Liver (tissue), 9 donors: ENCODE data around the gene NAAA. TPM values are rescaled to one million over a fixed set of nuclear protein-coding genes. Genes with fewer than 3 reads are reported as not detected.

ENCODE experiments used
- DNase-seq: peaks from one replicate; pipeline ENCODE4 v3.0.0-alpha.2; 2017; ENCODE audit warnings: low spot score
- H3K27ac ChIP-seq, 2 donors: one replicate each; pipeline ENCODE4 v1.7.0; 2013; ENCODE audit warnings: inconsistent platforms in 2 of 2, low read length in 2 of 2, control low read depth in 1 of 2, low read depth in 1 of 2, mild to moderate bottlenecking in 1 of 2
- H3K27me3 ChIP-seq, 4 donors: one replicate each; pipeline versions ENCODE4 v1.6.1 to v1.7.0; 2013; ENCODE audit warnings: low read length in 3 of 4, inconsistent platforms in 1 of 4, mild to moderate bottlenecking in 1 of 4, moderate library complexity in 1 of 4; ENCODE audit not compliant: control insufficient read depth in 4 of 4, insufficient read depth in 4 of 4
- H3K36me3 ChIP-seq, 4 donors: one replicate each; pipeline versions ENCODE4 v1.6.1 to v1.7.0; 2013; ENCODE audit warnings: low read length in 3 of 4, mild to moderate bottlenecking in 3 of 4, low read depth in 1 of 4, moderate library complexity in 1 of 4; ENCODE audit not compliant: control insufficient read depth in 4 of 4, insufficient read depth in 3 of 4
- H3K4me1 ChIP-seq, 4 donors: one replicate each; pipeline versions ENCODE4 v1.6.1 to v1.7.0; 2013; ENCODE audit warnings: low read length in 3 of 4, mild to moderate bottlenecking in 3 of 4, moderate library complexity in 1 of 4; ENCODE audit not compliant: control insufficient read depth in 4 of 4, insufficient read depth in 4 of 4
- H3K4me3 ChIP-seq, 3 donors: one replicate each; pipeline versions ENCODE4 v1.6.1 to v1.7.0; 2013; ENCODE audit warnings: low read length in 3 of 3, control low read depth in 1 of 3, low read depth in 1 of 3, mild to moderate bottlenecking in 1 of 3
- H3K9ac ChIP-seq, 2 donors: one replicate each; pipeline ENCODE4 v1.7.0; 2013; ENCODE audit warnings: low read length in 2 of 2, mild to moderate bottlenecking in 2 of 2, moderate library complexity in 2 of 2, control low read depth in 1 of 2, low read depth in 1 of 2
- H3K9me3 ChIP-seq, 4 donors: one replicate each; pipeline versions ENCODE4 v1.6.1 to v1.7.0; 2013; ENCODE audit warnings: low read length in 3 of 4; ENCODE audit not compliant: control insufficient read depth in 4 of 4
- ATF3 ChIP-seq: IDR thresholded peaks from 2 replicates; pipeline ENCODE4 v1.6.1; 2016; ENCODE audit warnings: antibody characterized with exemption
- CTCF ChIP-seq: fragments of 150-350 bp; IDR thresholded peaks from 2 replicates; pipeline ENCODE4 v1.5.1; 2017; ENCODE audit warnings: improper control_type of control experiment, low read depth, low read length; ENCODE audit not compliant: missing input control
- EGR1 ChIP-seq, 2 donors: IDR thresholded peaks; 2 replicates each; pipeline ENCODE4 v1.6.1; 2016 to 2018; ENCODE audit warnings: antibody characterized with exemption in 2 of 2, low read depth in 2 of 2
- FOXA1 ChIP-seq: IDR thresholded peaks from 2 replicates; pipeline ENCODE4 v1.6.1; 2016; ENCODE audit warnings: antibody characterized with exemption
- FOXA2 ChIP-seq: IDR thresholded peaks from 2 replicates; pipeline ENCODE4 v1.6.1; 2016; ENCODE audit warnings: antibody characterized with exemption
- GABPA ChIP-seq, 2 donors: IDR thresholded peaks in 1 of 2; conservative IDR thresholded peaks in 1 of 2; 2 replicates each; pipeline ENCODE4 v1.6.1; 2016; ENCODE audit warnings: antibody characterized with exemption in 2 of 2, mild to moderate bottlenecking in 1 of 2, moderate library complexity in 1 of 2
- JUND ChIP-seq, 2 donors: IDR thresholded peaks; 2 replicates each; pipeline ENCODE4 v1.6.1; 2016; ENCODE audit warnings: antibody characterized with exemption in 2 of 2
- NR2F2 ChIP-seq: IDR thresholded peaks from 2 replicates; pipeline ENCODE4 v1.6.1; 2016; ENCODE audit warnings: antibody characterized with exemption
- RAD21 ChIP-seq, 2 donors: IDR thresholded peaks; 2 replicates each; pipeline ENCODE4 v1.6.1; 2016; ENCODE audit warnings: antibody characterized with exemption in 2 of 2, mild to moderate bottlenecking in 2 of 2
- REST ChIP-seq: IDR thresholded peaks from 2 replicates; pipeline ENCODE4 v1.6.1; 2016; ENCODE audit warnings: antibody characterized with exemption, mild to moderate bottlenecking
- RXRA ChIP-seq, 2 donors: IDR thresholded peaks; 2 replicates each; pipeline ENCODE4 v1.6.1; 2017 to 2018; ENCODE audit warnings: antibody characterized with exemption in 2 of 2, mild to moderate bottlenecking in 1 of 2
- SP1 ChIP-seq: IDR thresholded peaks from 2 replicates; pipeline ENCODE4 v1.6.1; 2018; ENCODE audit warnings: antibody characterized with exemption, mild to moderate bottlenecking
- TAF1 ChIP-seq: conservative IDR thresholded peaks from 2 replicates; pipeline ENCODE4 v1.6.1; 2016; ENCODE audit warnings: antibody characterized with exemption, mild to moderate bottlenecking
- YY1 ChIP-seq: IDR thresholded peaks from 2 replicates; pipeline ENCODE4 v1.6.1; 2016; ENCODE audit warnings: antibody characterized with exemption, mild to moderate bottlenecking
- WGBS: extraction: QIAGEN DNeasy Blood & Tissue Kit; methylation state at CpG from one replicate; pipeline ENCODE4 v1.1.7; 2013; 5-methylcytosine and 5-hydroxymethylcytosine counted together
- polyA plus RNA-seq, 2 donors: library from polyadenylated mRNA; stranded (reverse) in 1 of 2; unstranded in 1 of 2; fragments of 200-250 nt in 1 of 2; fragments of >200 nt in 1 of 2; fragmentation: Nextera tagmentation in 1 of 2; extraction: Ambion mirVana in 1 of 2; gene quantifications; one replicate each; pipeline versions ENCODE4 v1.2.1 to v1.2.3, GENCODE V29; 2013 to 2015
- total RNA-seq, 2 donors: library from RNA; depleted of rRNA; stranded (reverse); fragments of >200 nt; gene quantifications; one replicate each; pipeline ENCODE4 v1.2.3, GENCODE V29; 2014
- donor health status: healthy.
- donor health status: healthy.
- donor health status: healthy.
- donor health status: healthy.
- donor health status: healthy.

The NAAA gene
- total and polyA plus RNA-seq, 4 donors, result 42.2 to 122 (median 57.2) TPM

GRCh38 chr4:75909405-75909804 is 31.4 kb downstream of the NAAA start (continued):
- TF ChIP-seq REST, result no peak
- no peak for TF ChIP-seq GABPA (IDR thresholded peaks at IDR 0.05 in 1 of 2, conservative IDR thresholded peaks at IDR 0.05 in 1 of 2)
- no peak for TF ChIP-seq FOXA1
- TF ChIP-seq NR2F2, result no peak
- TF ChIP-seq JUND (IDR thresholded peaks at IDR 0.05), result no peak
- TF ChIP-seq FOXA2, result no peak
- no peak for TF ChIP-seq RAD21 (IDR thresholded peaks at IDR 0.05)

- Histone ChIP-seq H3K9me3 (no peaks in the 10 kb centered on the region), H3K27ac (no peak overlapping the region), H3K36me3 (no peaks in the 10 kb centered on the region), H3K4me3 (no peak overlapping the region), H3K27me3 (no peaks in the 10 kb centered on the region), H3K4me1 (no peaks in the 10 kb centered on the region), H3K9ac (no peak overlapping the region)
- 46% methylated on average over 3 of the region's 3 CpGs for WGBS
- DNase-seq, result no peak
- TF ChIP-seq NR2F2 (no peak), GABPA (IDR thresholded peaks at IDR 0.05 in 1 of 2, conservative IDR thresholded peaks at IDR 0.05 in 1 of 2) (no peak), REST (no peak), EGR1 (IDR thresholded peaks at IDR 0.05; ENCODE audit: low read depth in 2 of 2) (no peak), RXRA (IDR thresholded peaks at IDR 0.05) (no peak), SP1 (no peak), TAF1 (no peak), FOXA1 (no peak), CTCF (no peak), YY1 (no peak), ATF3 (no peak)
Measured at GRCh38 chr4:75908555-75908954, 32.3 kb downstream of the NAAA start.
